ENCODE measurements around the gene DDX18.

DNA sequence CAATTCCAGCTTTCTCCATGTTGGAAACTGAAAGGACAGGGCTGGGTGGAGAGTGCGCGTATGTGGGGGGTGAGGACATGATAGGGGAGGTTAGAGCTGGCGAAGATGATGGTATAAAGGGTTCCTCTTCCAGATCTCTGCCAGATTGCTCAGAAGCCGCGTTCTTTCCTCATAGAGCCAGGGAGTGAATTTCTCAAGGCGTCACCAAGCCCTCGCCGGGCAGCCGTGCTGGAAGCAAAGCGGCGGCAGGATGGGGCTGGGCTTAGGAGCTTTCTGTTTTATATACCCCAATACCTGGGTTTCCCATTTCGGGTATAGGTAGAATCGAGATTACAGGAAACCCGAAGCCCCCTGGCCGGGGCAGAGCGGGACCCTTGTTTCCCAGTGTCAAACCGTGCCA, 43.8 kb downstream of the DDX18 start:
- TF ChIP-seq POLR2A (IDR thresholded peaks at IDR 0.05), result no peak
- TF ChIP-seq, protein P1, sequence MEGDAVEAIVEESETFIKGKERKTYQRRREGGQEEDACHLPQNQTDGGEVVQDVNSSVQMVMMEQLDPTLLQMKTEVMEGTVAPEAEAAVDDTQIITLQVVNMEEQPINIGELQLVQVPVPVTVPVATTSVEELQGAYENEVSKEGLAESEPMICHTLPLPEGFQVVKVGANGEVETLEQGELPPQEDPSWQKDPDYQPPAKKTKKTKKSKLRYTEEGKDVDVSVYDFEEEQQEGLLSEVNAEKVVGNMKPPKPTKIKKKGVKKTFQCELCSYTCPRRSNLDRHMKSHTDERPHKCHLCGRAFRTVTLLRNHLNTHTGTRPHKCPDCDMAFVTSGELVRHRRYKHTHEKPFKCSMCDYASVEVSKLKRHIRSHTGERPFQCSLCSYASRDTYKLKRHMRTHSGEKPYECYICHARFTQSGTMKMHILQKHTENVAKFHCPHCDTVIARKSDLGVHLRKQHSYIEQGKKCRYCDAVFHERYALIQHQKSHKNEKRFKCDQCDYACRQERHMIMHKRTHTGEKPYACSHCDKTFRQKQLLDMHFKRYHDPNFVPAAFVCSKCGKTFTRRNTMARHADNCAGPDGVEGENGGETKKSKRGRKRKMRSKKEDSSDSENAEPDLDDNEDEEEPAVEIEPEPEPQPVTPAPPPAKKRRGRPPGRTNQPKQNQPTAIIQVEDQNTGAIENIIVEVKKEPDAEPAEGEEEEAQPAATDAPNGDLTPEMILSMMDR (IDR thresholded peaks at IDR 0.05), result no peak
